ENCODE results near the gene UBN2.
"Not testable (repeated sequence)": the region's sequence is repeated elsewhere in the genome, so short reads cannot be mapped to it uniquely, and the experiment has no call there.

- TF ChIP-seq CTCF (IDR thresholded peaks at IDR 0.05 in 2 of 3, conservative IDR thresholded peaks at IDR 0.05 in 1 of 3; ENCODE audit: control insufficient read depth in 2 of 3, extremely low read depth in 1 of 3, insufficient read depth in 1 of 3, low read depth in 3 of 3, low read length in 3 of 3); PKNOX1 (IDR thresholded peaks at IDR 0.05); MYC (IDR thresholded peaks at IDR 0.05; ENCODE audit: insufficient read depth, insufficient read length, insufficient replicate concordance, low read length, severe bottlenecking); POLR2A (IDR thresholded peaks at IDR 0.05; ENCODE audit: low read depth, low read length); POLR2AphosphoS2 (IDR thresholded peaks at IDR 0.05; ENCODE audit: low read depth, low read length); GABPA (IDR thresholded peaks at IDR 0.05; ENCODE audit: low read depth): not testable (repeated sequence)
Measured at GRCh38 chr7:139226988-139227488, 4.0 kb upstream of the UBN2 start.
